ENCODE data around the gene MDM1.

GRCh38 chr12:68324531-68324930 lies 7.6 kb downstream of the MDM1 start:
- no peak for TF ChIP-seq SP1 (IDR thresholded peaks at IDR 0.05)
- no peak for TF ChIP-seq FOXM1 (IDR thresholded peaks at IDR 0.05; ENCODE audit: borderline replicate concordance)
- no peak for TF ChIP-seq HDGF (IDR thresholded peaks at IDR 0.05; ENCODE audit: borderline replicate concordance)

Data from HEK293T (cell line).